ENCODE data around the gene MAS1. TPM values are rescaled to one million over a fixed set of nuclear protein-coding genes. Genes with fewer than 3 reads are reported as not detected.
A peak's percentile ranks its signal among the peaks of the same experiment; 100 is the strongest.
"Not testable (repeated sequence)": the region's sequence is repeated elsewhere in the genome, so short reads cannot be mapped to it uniquely, and the experiment has no call there.

MAS1 gene
- total RNA-seq: under 1 TPM; under 0.01 to 0.58 (median 0.43) TPM

DNA sequence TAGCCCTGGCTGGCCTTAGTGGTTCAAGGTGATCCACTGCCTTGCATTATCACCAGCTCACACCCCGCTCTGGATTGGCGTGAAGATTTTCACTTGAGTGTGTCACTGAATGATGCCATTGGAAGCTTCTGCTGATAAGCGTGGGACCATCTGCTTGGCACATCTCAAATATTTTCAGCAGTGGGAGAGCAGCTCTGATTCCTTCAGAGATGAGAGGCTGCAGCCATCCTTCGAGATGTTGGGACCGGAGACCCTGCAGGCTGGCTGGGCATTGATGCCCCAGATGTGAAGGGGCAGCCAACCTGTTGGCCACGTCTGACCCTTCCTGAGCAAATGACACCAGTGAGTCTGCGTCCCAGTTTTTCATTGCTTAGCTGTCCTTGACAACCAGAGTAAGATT is at the start of gene MAS1:
TSS of gene MAS1 (plus strand) at position 197 of the 400 bp plus-strand sequence. CDS start 15,968 bp downstream, outside the sequence.
- intact Hi-C loops (cut with DNase I; ENCODE audit: low total_unique reads): no loop called here
- H3K4me1 ChIP-seq: no peaks in the 10 kb centered on the region
- H3K4me3 ChIP-seq: no peak within 1 kb of the TSS

DNA sequence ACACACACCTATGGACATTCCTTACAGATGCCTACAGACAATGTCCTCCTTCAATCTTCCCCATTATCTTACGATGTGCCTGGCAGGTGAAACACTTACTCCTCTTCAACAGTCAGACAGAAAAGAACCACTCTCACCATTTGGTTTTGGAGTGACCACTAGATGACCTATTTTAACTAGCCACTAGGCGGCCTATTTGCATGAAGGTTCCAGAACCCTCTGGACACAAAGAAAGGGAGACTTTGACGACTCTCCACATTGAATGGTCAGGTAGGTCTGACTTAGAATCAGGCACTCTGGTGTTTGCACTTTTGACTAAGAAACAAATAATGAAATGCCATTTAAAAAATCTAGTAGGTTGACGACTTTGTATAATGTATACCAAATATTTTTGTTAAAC is 48.8 kb upstream of the MAS1 start:
- Histone ChIP-seq H3K36me3 (no peaks in the 10 kb centered on the region), H3K4me1 (no peaks in the 10 kb centered on the region), H3K4me3 (no peak overlapping the region), H3K27ac (no peak overlapping the region), H3K9me3 (no peaks in the 10 kb centered on the region), H3K27me3 (no peaks in the 10 kb centered on the region)
- intact Hi-C loops (cut with DNase I; ENCODE audit: low total_unique reads): no loop called here
- DNase-seq: no peak
- TF ChIP-seq, protein P1, sequence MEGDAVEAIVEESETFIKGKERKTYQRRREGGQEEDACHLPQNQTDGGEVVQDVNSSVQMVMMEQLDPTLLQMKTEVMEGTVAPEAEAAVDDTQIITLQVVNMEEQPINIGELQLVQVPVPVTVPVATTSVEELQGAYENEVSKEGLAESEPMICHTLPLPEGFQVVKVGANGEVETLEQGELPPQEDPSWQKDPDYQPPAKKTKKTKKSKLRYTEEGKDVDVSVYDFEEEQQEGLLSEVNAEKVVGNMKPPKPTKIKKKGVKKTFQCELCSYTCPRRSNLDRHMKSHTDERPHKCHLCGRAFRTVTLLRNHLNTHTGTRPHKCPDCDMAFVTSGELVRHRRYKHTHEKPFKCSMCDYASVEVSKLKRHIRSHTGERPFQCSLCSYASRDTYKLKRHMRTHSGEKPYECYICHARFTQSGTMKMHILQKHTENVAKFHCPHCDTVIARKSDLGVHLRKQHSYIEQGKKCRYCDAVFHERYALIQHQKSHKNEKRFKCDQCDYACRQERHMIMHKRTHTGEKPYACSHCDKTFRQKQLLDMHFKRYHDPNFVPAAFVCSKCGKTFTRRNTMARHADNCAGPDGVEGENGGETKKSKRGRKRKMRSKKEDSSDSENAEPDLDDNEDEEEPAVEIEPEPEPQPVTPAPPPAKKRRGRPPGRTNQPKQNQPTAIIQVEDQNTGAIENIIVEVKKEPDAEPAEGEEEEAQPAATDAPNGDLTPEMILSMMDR (IDR thresholded peaks at IDR 0.05): peak in 1 of 4 experiments; percentile 4
- no peak for TF ChIP-seq POLR2A (IDR thresholded peaks at IDR 0.05)

More for the DNA sequence above, at the start of gene MAS1:
- no peak within 1 kb of the TSS for H3K27ac ChIP-seq
- no peaks in the 10 kb centered on the region for H3K27me3 ChIP-seq
- DNase-seq: no peak
- H3K36me3 ChIP-seq: no peaks in the 10 kb centered on the region
- TF ChIP-seq, protein P1 (IDR thresholded peaks at IDR 0.05): no peak
- no peak for TF ChIP-seq POLR2A (IDR thresholded peaks at IDR 0.05)
- no peaks in the 10 kb centered on the region for H3K9me3 ChIP-seq

DNA sequence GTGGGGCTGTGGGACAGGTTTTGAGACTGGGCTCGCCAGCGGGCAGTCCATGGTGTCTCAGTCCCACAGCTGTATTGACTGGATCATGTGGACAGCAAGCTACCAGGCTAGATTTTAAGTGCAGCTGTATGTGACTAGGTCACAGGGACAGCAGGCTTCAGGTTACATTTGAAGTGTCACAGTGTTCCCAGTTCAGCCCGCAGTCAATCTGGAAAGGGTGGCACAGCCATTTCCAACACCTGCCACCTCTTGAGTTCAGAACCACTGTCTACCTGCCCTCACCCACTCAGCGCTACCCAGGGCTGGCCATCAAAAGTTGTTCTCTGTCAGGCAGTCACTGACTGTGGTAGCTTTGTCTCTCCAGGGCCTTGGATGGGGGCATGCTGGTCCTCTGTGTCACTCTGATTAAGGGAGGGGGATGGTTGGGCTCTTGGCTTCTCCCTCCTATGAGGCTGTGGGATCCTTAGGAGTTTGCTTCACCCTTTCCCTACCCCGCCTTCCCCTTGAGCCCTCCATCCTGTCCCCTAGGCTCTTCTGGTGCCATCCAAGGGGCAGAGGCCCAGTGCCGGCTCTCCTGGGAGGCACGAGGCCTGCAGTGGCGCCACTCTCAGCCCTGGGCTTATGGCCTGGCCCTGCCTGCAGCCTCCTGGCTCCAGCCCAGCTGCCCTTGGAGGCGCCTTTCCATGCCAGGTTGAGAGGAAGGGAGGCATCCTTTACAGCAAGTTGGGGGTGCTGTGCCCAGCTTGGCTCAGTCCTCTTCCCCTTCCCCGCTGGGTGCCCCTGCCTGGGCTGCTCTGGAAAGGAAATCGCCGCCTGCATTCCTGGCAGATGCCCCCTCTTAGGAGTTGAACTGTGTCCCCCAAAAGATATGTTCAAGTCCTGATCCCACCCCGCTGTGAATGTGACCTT is 45.8 kb upstream of the MAS1 start:
- no peaks in the 10 kb centered on the region for H3K27me3 ChIP-seq
- H3K27ac ChIP-seq: no peak overlapping the region
- H3K4me1 ChIP-seq: no peaks in the 10 kb centered on the region
- DNase-seq: no peak
- H3K9me3 ChIP-seq: no peaks in the 10 kb centered on the region
- intact Hi-C loops (cut with DNase I; ENCODE audit: low total_unique reads): no loop called here
- no peaks in the 10 kb centered on the region for H3K36me3 ChIP-seq
- TF ChIP-seq, protein P1 (IDR thresholded peaks at IDR 0.05): no peak
- TF ChIP-seq POLR2A (IDR thresholded peaks at IDR 0.05): no peak
- no peak overlapping the region for H3K4me3 ChIP-seq

DNA sequence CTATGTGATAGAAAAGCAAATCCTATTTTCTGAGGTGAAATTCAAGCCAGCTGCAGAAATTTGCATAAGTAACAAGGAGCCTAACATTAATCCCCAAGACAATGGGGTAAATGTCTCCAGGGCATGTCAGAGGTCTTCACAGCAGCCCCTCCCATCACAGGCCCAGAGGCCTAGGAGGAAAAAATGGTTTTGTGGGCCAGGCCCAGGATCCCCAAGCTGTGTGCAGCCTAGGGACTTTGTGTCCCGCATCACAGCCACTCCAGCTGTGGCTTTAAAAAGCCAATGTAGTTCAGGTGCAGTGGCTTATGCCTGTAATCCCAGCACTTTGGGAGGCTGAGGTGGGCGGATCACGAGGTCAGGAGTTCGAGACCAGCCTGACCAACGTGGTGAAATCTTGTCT is 42.2 kb upstream of the MAS1 start:
- H3K27me3 ChIP-seq; H3K4me1 ChIP-seq; H3K9me3 ChIP-seq; H3K27ac ChIP-seq; H3K4me3 ChIP-seq; H3K36me3 ChIP-seq; intact Hi-C loops (cut with DNase I; ENCODE audit: low total_unique reads); DNase-seq: not testable (repeated sequence)

DNA sequence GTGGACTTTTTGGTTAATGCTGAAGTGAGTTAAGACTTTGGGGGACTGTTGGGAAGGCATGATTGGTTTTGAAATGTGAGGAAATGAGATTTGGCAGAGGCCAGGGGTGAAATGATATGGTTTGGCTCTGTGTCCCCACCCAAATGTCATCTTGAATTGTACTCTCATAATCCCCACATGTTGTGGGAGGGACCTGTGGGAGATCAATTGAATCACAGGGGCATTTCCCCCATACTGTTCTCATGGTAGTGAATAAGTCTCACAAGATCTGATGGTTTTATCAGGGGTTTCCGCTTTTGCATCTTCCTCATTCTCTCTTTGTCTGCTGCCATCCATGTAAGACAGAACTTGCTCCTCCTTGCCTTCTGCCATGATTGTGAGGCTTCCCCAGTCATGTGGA is 40.9 kb upstream of the MAS1 start:
- H3K36me3 ChIP-seq; H3K27ac ChIP-seq; intact Hi-C loops (cut with DNase I; ENCODE audit: low total_unique reads); DNase-seq; H3K4me3 ChIP-seq; H3K27me3 ChIP-seq; H3K9me3 ChIP-seq; H3K4me1 ChIP-seq: not testable (repeated sequence)

- no peaks in the 10 kb centered on the region for H3K36me3 ChIP-seq
- H3K27me3 ChIP-seq: no peaks in the 10 kb centered on the region
- peak overlapping the region; percentile 21 to 44 for H3K27ac ChIP-seq
- no peaks in the 10 kb centered on the region for H3K9me3 ChIP-seq
- intact Hi-C loops (cut with DNase I; ENCODE audit: low total_unique reads): no loop called here
- DNase-seq: no peak
- TF ChIP-seq POLR2A (IDR thresholded peaks at IDR 0.05): no peak
- TF ChIP-seq, protein P1 (IDR thresholded peaks at IDR 0.05): peak; percentile 30 to 54 (median 48)
- H3K4me3 ChIP-seq: no peak overlapping the region
- H3K4me1 ChIP-seq: no peaks in the 10 kb centered on the region
Observed at GRCh38 chr6:159852877-159853276, 37.9 kb upstream of the MAS1 start.
